Vagina (tissue), 2 donors: ENCODE data around the gene NEK11. TPM values are rescaled to one million over a fixed set of nuclear protein-coding genes. Genes with fewer than 3 reads are reported as not detected.

Source experiments
- DNase-seq, 2 donors: peaks; one replicate each; pipeline ENCODE4 v3.0.0-alpha.2; 2017; ENCODE audit errors: extremely low spot score in 2 of 2
- H3K27ac ChIP-seq: fragments of 200-600 bp; sonication (generic); one replicate; pipeline ENCODE4 v1.5.1; 2019
- H3K27me3 ChIP-seq: fragments of 200-600 bp; sonication (generic); one replicate; pipeline ENCODE4 v1.5.1; 2019
- H3K36me3 ChIP-seq, 2 donors: fragments of 200-600 bp; sonication (generic); one replicate each; pipeline ENCODE4 v1.5.1; 2017 to 2019
- H3K4me1 ChIP-seq: fragments of 200-600 bp; sonication (generic); one replicate; pipeline ENCODE4 v1.5.1; 2019
- H3K4me3 ChIP-seq, 2 donors: fragments of 200-600 bp; sonication (generic); 1 replicate in 1 of 2; 2 replicates in 1 of 2; pipeline ENCODE4 v1.5.1; 2016 to 2019
- H3K9me3 ChIP-seq: fragments of 200-600 bp; sonication (generic); one replicate; pipeline ENCODE4 v1.5.1; 2019
- CTCF ChIP-seq, 3 experiments: fragments of 450-650 bp in 2 of 3; fragments of 200-600 bp in 1 of 3; sonication (generic) in 1 of 3; IDR thresholded peaks; one replicate each; pipeline ENCODE4 v1.5.1; 2017 to 2019; ENCODE audit warnings: antibody characterized with exemption in 3 of 3, mild to moderate bottlenecking in 2 of 3, moderate library complexity in 2 of 3
- POLR2A ChIP-seq, 2 donors: fragments of 450-650 bp; IDR thresholded peaks; one replicate each; pipeline ENCODE4 v1.6.1; 2017; ENCODE audit warnings: antibody characterized with exemption in 2 of 2, mild to moderate bottlenecking in 2 of 2, moderate library complexity in 2 of 2
- POLR2AphosphoS5 ChIP-seq, 2 donors: sonication (generic); formaldehyde crosslinking; IDR thresholded peaks; one replicate each; pipeline ENCODE4 v1.9.0; 2017; ENCODE audit warnings: antibody characterized with exemption in 2 of 2, mild to moderate bottlenecking in 2 of 2, low read depth in 1 of 2; ENCODE audit not compliant: insufficient read depth in 1 of 2
- intact Hi-C: fragments of 100-400 bp; cut with DNase I; formaldehyde crosslinking; loops from one replicate; pipeline ENCODE4 v1.15.1; 2023
- total RNA-seq: library from RNA; depleted of rRNA; stranded (reverse); fragments of >200 nt; gene quantifications from one replicate; pipeline ENCODE4 v1.2.3, GENCODE V29; 2016

The NEK11 gene
- total RNA-seq, 1 donor from 2014 or later: 8.6 TPM

- Histone ChIP-seq H3K27ac (no peak overlapping the region), H3K27me3 (no peaks in the 10 kb centered on the region), H3K4me1 (no peaks in the 10 kb centered on the region), H3K36me3 (no peaks in the 10 kb centered on the region), H3K4me3 (no peak overlapping the region), H3K9me3 (no peaks in the 10 kb centered on the region)
- DNase-seq: no peak
- intact Hi-C loops: no loop called here
- TF ChIP-seq CTCF (IDR thresholded peaks at IDR 0.05) (no peak), POLR2A (IDR thresholded peaks at IDR 0.05) (no peak), POLR2AphosphoS5 (IDR thresholded peaks at IDR 0.05; ENCODE audit: insufficient read depth in 1 of 2, low read depth in 1 of 2) (no peak)
Measured at GRCh38 chr3:131338948-131339640, 312.4 kb downstream of the NEK11 start.

GRCh38 chr3:131341761-131342160, 315.1 kb downstream of the NEK11 start:
- intact Hi-C loops: no loop called here
- Histone ChIP-seq H3K36me3 (no peaks in the 10 kb centered on the region), H3K9me3 (no peaks in the 10 kb centered on the region), H3K27ac (no peak overlapping the region), H3K4me1 (no peaks in the 10 kb centered on the region), H3K4me3 (no peak overlapping the region), H3K27me3 (no peaks in the 10 kb centered on the region)
- TF ChIP-seq CTCF (IDR thresholded peaks at IDR 0.05) (no peak), POLR2A (IDR thresholded peaks at IDR 0.05) (no peak), POLR2AphosphoS5 (IDR thresholded peaks at IDR 0.05; ENCODE audit: insufficient read depth in 1 of 2, low read depth in 1 of 2) (no peak)
- no peak for DNase-seq

- H3K9me3 ChIP-seq: no peaks in the 10 kb centered on the region
- DNase-seq: no peak
- H3K27me3 ChIP-seq: no peaks in the 10 kb centered on the region
- no peaks in the 10 kb centered on the region for H3K36me3 ChIP-seq
- intact Hi-C loops: no loop called here
- TF ChIP-seq CTCF (IDR thresholded peaks at IDR 0.05) (no peak), POLR2A (IDR thresholded peaks at IDR 0.05) (no peak), POLR2AphosphoS5 (IDR thresholded peaks at IDR 0.05; ENCODE audit: insufficient read depth in 1 of 2, low read depth in 1 of 2) (no peak)
- no peak overlapping the region for H3K27ac ChIP-seq
- H3K4me3 ChIP-seq: no peak overlapping the region
- no peaks in the 10 kb centered on the region for H3K4me1 ChIP-seq
Measured at GRCh38 chr3:131348911-131349310, 322.2 kb downstream of the NEK11 start.

- no peaks in the 10 kb centered on the region for H3K9me3 ChIP-seq
- H3K4me3 ChIP-seq: no peak overlapping the region
- H3K27ac ChIP-seq: no peak overlapping the region
- no peaks in the 10 kb centered on the region for H3K4me1 ChIP-seq
- DNase-seq: no peak
- no peaks in the 10 kb centered on the region for H3K36me3 ChIP-seq
- intact Hi-C loops: no loop called here
- no peaks in the 10 kb centered on the region for H3K27me3 ChIP-seq
- TF ChIP-seq POLR2A (IDR thresholded peaks at IDR 0.05): no peak
- TF ChIP-seq POLR2AphosphoS5 (IDR thresholded peaks at IDR 0.05; ENCODE audit: insufficient read depth in 1 of 2, low read depth in 1 of 2): no peak
- no peak for TF ChIP-seq CTCF (IDR thresholded peaks at IDR 0.05)
Measured at GRCh38 chr3:131349454-131349853, 322.8 kb downstream of the NEK11 start.

- no peak for DNase-seq
- no peaks in the 10 kb centered on the region for H3K27me3 ChIP-seq
- no peak overlapping the region for H3K27ac ChIP-seq
- no peaks in the 10 kb centered on the region for H3K36me3 ChIP-seq
- intact Hi-C loops: no loop called here
- H3K9me3 ChIP-seq: no peaks in the 10 kb centered on the region
- H3K4me3 ChIP-seq: no peak overlapping the region
- H3K4me1 ChIP-seq: no peaks in the 10 kb centered on the region
- no peak for TF ChIP-seq POLR2A (IDR thresholded peaks at IDR 0.05)
- TF ChIP-seq POLR2AphosphoS5 (IDR thresholded peaks at IDR 0.05; ENCODE audit: insufficient read depth in 1 of 2, low read depth in 1 of 2): no peak
- no peak for TF ChIP-seq CTCF (IDR thresholded peaks at IDR 0.05)
Measured at GRCh38 chr3:131349946-131350347, 323.3 kb downstream of the NEK11 start.
